DND-41 (cell line): ENCODE data around the gene S100A2.
"Not testable (repeated sequence)": the region's sequence is repeated elsewhere in the genome, so short reads cannot be mapped to it uniquely, and the experiment has no call there.

Experiments used
- ATAC-seq: fragments of 200-7000 bp; cut with Tn5 transposase; 3 replicates; pipeline ENCODE4 v1.9.1; 2021; ENCODE audit warnings: low read depth; ENCODE audit not compliant: insufficient read depth
- DNase-seq: peaks from one replicate; pipeline ENCODE4 v3.0.0-alpha.2; 2020
- H2AFZ ChIP-seq: 2 replicates; pipeline ENCODE4 v1.6.0; 2012; ENCODE audit warnings: low read depth, low read length
- H3K27ac ChIP-seq: 2 replicates; pipeline ENCODE4 v1.5.1; 2012; ENCODE audit warnings: low read length, inconsistent platforms
- H3K27me3 ChIP-seq: fragments of 200-600 bp; sonication (generic); 2 replicates; pipeline ENCODE4 v1.6.0; 2012; ENCODE audit warnings: low read length, mild to moderate bottlenecking, inconsistent platforms; ENCODE audit not compliant: insufficient read depth, poor library complexity
- H3K36me3 ChIP-seq: 2 replicates; pipeline ENCODE4 v1.5.1; 2012; ENCODE audit warnings: low read length, inconsistent platforms; ENCODE audit not compliant: insufficient read depth
- H3K4me1 ChIP-seq: 2 replicates; pipeline ENCODE4 v1.5.1; 2012; ENCODE audit warnings: mild to moderate bottlenecking, low read length; ENCODE audit not compliant: insufficient read depth
- H3K4me2 ChIP-seq: 2 replicates; pipeline ENCODE4 v1.6.0; 2012; ENCODE audit warnings: mild to moderate bottlenecking, moderate library complexity, low read length, inconsistent platforms; ENCODE audit not compliant: insufficient read depth
- H3K4me3 ChIP-seq, 2 experiments: fragments of 200-600 bp in 1 of 2; shearing (Covaris generic) in 1 of 2; 2 replicates each; pipeline ENCODE4 v1.5.1; 2012 to 2016; ENCODE audit warnings: inconsistent platforms in 2 of 2, low read length in 2 of 2, mild to moderate bottlenecking in 2 of 2, low read depth in 1 of 2, moderate library complexity in 1 of 2
- H3K79me2 ChIP-seq: 2 replicates; pipeline ENCODE4 v1.6.0; 2012; ENCODE audit warnings: low read length, inconsistent platforms; ENCODE audit not compliant: insufficient read depth
- H3K9ac ChIP-seq: 2 replicates; pipeline ENCODE4 v1.6.0; 2012; ENCODE audit warnings: low read depth, mild to moderate bottlenecking, inconsistent platforms, low read length, moderate library complexity
- H3K9me3 ChIP-seq: 2 replicates; pipeline ENCODE4 v1.5.1; 2012; ENCODE audit warnings: low read length, moderate library complexity, mild to moderate bottlenecking, inconsistent platforms; ENCODE audit not compliant: insufficient read depth, severe bottlenecking
- H4K20me1 ChIP-seq: 2 replicates; pipeline ENCODE4 v1.6.0; 2012; ENCODE audit warnings: low read length; ENCODE audit not compliant: insufficient read depth
- CTCF ChIP-seq: IDR thresholded peaks from 2 replicates; pipeline ENCODE4 v1.5.1; 2012; ENCODE audit warnings: borderline replicate concordance, low read length, moderate library complexity, mild to moderate bottlenecking; ENCODE audit not compliant: poor library complexity, severe bottlenecking; ENCODE audit errors: extremely low read depth
- EZH2 ChIP-seq: IDR thresholded peaks from 3 replicates; pipeline ENCODE4 v1.6.1; 2012; ENCODE audit warnings: borderline replicate concordance, low read depth, mild to moderate bottlenecking, moderate library complexity, low read length, inconsistent platforms; ENCODE audit not compliant: severe bottlenecking

The S100A2 gene

GRCh38 chr1:153592748-153593147 lies 27.1 kb upstream of the S100A2 start:
- H3K27me3 ChIP-seq = no peaks in the 10 kb centered on the region
- TF ChIP-seq CTCF (no peak), EZH2 (no peak)
- H3K4me2 ChIP-seq = no peak overlapping the region
- DNase-seq = no peak
- H3K9ac ChIP-seq = no peak overlapping the region
- no peaks in the 10 kb centered on the region for H3K9me3 ChIP-seq
- no peaks in the 10 kb centered on the region for H3K79me2 ChIP-seq
- H3K36me3 ChIP-seq = no peaks in the 10 kb centered on the region
- ATAC-seq = no peak
- no peak overlapping the region for H2AFZ ChIP-seq
- H3K27ac ChIP-seq = no peak overlapping the region
- H3K4me1 ChIP-seq = no peaks in the 10 kb centered on the region
- H4K20me1 ChIP-seq = no peaks in the 10 kb centered on the region
- no peak overlapping the region for H3K4me3 ChIP-seq

GRCh38 chr1:153588482-153588881 lies 22.8 kb upstream of the S100A2 start:
- H3K27me3 ChIP-seq = no peaks in the 10 kb centered on the region
- H4K20me1 ChIP-seq = no peaks in the 10 kb centered on the region
- no peak overlapping the region for H2AFZ ChIP-seq
- no peak overlapping the region for H3K27ac ChIP-seq
- no peak overlapping the region for H3K4me3 ChIP-seq
- DNase-seq (no peak), ATAC-seq (no peak)
- TF ChIP-seq EZH2 (no peak), CTCF (no peak)
- no peak overlapping the region for H3K4me2 ChIP-seq
- H3K36me3 ChIP-seq = no peaks in the 10 kb centered on the region
- no peak overlapping the region for H3K9ac ChIP-seq
- H3K4me1 ChIP-seq = no peaks in the 10 kb centered on the region
- H3K9me3 ChIP-seq = no peaks in the 10 kb centered on the region
- H3K79me2 ChIP-seq = no peaks in the 10 kb centered on the region

- H3K27me3 ChIP-seq, DNase-seq, H3K4me1 ChIP-seq, H3K4me3 ChIP-seq, H4K20me1 ChIP-seq, H2AFZ ChIP-seq, H3K36me3 ChIP-seq, H3K4me2 ChIP-seq, ATAC-seq, H3K9ac ChIP-seq, H3K79me2 ChIP-seq, H3K27ac ChIP-seq, H3K9me3 ChIP-seq: not testable (repeated sequence)
These were observed 22.4 kb upstream of the S100A2 start for GRCh38 chr1:153588033-153588432.

- H2AFZ ChIP-seq = no peak overlapping the region
- no peaks in the 10 kb centered on the region for H3K4me1 ChIP-seq
- ATAC-seq (no peak), DNase-seq (no peak)
- no peaks in the 10 kb centered on the region for H4K20me1 ChIP-seq
- no peak overlapping the region for H3K27ac ChIP-seq
- no peaks in the 10 kb centered on the region for H3K36me3 ChIP-seq
- no peak overlapping the region for H3K9ac ChIP-seq
- H3K27me3 ChIP-seq = no peaks in the 10 kb centered on the region
- H3K4me2 ChIP-seq = no peak overlapping the region
- no peak for TF ChIP-seq CTCF
- TF ChIP-seq EZH2 = no peak
- H3K4me3 ChIP-seq = no peak overlapping the region
- no peaks in the 10 kb centered on the region for H3K9me3 ChIP-seq
- no peaks in the 10 kb centered on the region for H3K79me2 ChIP-seq
These were observed 21.7 kb upstream of the S100A2 start for GRCh38 chr1:153587314-153587713.
